GM19455 (cell line): Measurements from ENCODE around the gene TRIM3.

Experiments
- ATAC-seq: cut with Tn5 transposase; IDR thresholded peaks from one replicate; pipeline ENCODE4 v1.9.1; 2021; ENCODE audit not compliant: unreplicated experiment

Gene TRIM3

DNA sequence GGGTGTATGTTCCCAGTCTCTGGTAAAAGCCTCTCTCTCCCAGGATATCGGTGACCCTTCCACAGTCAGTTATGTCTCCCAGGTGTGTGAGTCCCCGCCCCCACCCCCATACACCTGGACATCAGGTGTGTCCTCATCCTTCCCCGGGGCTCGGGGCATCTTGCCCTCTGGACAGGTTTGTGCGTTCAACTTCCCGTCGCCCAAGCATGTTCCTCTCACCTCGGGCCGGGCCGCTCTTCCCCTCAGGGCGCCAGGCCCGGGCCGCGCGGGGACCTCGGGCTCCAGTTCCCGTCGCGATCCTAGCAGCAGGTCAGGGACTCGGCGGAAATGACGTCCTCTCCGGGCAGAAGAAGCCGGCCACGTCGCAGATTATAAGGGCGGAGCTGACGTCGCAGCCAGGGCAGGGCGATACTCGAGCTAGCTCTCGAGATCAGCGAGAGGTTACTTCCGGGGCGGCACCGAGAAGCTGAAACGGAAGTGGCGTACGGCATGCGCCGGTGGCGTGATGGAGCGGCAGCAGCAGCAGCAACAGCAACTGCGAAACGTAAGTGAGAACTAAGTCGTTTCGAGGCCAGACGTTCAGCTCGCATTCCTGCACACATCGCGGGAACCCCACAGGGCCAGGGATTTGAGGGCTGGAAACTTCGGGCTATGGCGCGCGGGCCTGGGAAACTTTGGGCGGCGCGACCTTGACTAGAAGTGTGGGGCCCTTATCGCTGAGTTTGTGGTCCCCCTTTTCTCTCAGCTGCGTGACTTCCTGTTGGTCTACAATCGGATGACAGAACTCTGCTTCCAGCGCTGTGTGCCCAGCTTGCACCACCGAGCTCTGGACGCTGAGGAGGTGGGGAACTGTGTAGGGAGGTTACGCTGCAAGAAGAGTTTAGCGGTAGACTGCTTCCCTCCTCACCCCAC is 7.5 kb upstream of the TRIM3 start, which contains the start of the genes ARFIP2 and TIMM10B:
Gene ARFIP2, minus strand, starts transcription at position 320 of the 912 bp plus-strand sequence. CDS start 910 bp downstream, outside the sequence.
Gene TIMM10B, plus strand, starts transcription at position 490 of the 912 bp plus-strand sequence. Its CDS starts 16 bp downstream, at position 506.
- ATAC-seq = peak; percentile 99

DNA sequence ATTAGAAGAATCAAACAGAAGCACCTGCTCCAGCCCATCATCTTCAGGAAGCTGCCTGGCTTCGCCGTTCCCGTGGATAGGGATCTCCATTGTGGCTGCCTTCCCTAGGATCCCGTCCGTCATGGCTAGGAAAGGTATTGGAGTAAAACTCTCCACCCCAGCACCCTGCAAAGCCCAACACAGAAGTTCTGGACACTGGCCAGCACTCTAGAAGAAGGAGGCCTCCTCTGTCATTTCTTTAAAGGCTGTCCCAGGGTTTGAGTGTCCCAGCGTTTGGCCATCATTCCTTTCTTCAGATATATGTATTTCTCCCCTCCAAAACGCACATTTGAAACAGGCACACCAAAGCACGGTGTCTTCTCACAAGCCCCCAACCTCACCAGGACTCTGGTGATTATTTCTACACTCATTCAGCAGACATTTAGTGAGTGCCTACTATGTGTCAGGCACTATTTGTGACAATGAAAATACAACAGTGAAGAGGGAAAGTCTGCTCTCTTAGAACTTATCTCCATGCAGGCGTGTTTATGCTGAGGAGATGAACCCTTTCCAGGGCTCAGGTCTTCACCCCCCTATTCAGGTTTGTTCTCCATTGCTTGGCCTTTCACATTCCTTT is 6.7 kb upstream of the TRIM3 start:
- no peak for ATAC-seq

- no peak for ATAC-seq
These were observed 2.8 kb upstream of the TRIM3 start for GRCh38 chr11:6476571-6476970.

DNA sequence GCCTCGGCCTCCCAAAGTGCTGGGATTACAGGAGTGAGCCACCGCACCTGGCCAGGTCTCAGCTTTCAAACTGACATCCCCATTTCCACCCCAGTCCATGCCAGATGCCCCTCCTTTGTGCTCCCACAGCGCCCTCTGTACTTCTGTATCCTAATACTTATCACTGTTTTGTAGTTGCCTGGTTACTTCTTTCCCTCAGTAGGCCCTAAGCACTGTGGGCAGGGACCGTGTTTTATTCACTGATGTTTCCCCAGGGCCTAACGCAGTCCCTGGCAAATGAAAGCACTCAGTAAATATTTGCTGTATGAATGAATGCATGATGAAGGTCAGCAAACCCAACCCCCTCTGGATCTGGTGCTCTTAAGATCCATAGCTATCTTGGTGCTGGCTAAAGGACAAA is 2.2 kb upstream of the TRIM3 start:
- no peak for ATAC-seq

- ATAC-seq = no peak
These were observed 1.2 kb upstream of the TRIM3 start for GRCh38 chr11:6474806-6475500.

DNA sequence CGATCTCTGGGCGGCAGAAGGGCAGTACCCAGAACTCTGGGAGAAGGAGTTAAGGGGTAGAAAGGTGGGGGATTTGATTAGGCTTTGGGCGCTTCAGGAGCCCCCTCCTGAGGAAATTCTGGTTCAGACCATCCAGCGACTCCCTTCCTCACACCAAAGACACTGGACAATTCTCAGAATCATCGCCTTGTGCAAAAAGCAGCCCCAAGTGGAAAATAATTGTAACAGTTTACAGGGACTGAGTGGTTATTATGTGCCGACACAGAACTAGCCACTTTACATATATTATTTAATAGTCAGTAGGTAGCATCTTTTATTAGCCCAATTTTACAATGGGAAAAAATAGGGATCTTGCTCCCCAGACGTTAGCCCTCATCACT is 662 bp upstream of the TRIM3 start:
- ATAC-seq = no peak

GRCh38 chr11:6472934-6473333 is 807 bp downstream of the TRIM3 start:
- no peak for ATAC-seq

DNA sequence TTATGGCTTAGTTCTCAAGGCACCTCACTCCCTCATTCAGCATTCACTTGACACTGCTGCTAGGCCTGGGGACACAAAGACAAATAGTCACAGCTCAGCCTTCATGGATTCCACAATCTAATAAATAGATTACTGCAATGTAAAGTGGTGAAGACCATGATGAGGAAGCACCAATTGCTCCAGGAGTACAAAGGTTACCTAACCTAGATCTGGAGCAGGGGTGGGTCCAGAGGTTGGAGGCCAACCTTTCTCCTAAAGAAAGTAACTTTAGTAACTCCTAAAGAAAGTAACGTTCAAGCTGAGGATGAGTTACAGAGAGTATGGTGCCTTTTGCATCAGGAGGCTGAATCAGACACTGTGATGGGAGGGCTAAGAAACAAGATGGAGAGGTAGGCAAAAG is 4.1 kb downstream of the TRIM3 start:
- ATAC-seq = no peak

DNA sequence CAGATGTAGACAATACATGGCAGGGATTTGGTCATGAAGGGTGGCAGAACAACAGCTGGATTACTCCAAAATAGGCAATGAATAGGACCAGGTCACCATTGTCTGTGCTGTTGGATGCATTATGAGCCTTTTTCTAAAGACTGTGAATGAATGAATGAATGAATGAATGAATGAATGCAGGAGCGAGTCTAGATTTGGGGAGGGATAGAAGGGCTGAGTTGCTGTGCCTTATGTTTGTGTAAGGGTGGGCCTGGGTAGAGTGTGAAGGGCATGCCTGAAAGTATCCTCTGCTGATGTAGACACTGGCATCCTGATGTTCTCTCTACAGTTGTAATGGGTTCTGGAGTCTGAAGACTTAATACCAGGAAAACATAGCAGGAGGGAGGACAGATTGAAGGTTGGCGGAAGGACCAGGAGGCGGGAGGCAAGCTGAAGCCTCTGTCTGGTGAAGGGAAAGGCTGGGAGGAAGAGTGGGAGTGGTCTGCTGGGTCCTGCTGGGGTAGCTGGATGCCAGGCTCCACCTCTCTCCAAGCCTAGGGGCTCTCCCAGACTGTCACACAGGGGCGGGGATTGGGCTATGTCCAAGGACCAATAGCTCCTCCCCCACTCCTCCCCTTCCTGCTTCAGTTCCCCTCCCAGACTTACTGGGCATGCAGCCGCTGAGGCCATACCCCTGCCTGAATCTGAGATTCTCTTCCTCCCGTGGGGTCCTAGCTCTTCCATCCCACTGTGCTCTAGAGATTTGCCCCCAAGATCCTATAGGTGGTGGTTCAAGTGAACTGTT is 4.8 kb downstream of the TRIM3 start:
- ATAC-seq = no peak

DNA sequence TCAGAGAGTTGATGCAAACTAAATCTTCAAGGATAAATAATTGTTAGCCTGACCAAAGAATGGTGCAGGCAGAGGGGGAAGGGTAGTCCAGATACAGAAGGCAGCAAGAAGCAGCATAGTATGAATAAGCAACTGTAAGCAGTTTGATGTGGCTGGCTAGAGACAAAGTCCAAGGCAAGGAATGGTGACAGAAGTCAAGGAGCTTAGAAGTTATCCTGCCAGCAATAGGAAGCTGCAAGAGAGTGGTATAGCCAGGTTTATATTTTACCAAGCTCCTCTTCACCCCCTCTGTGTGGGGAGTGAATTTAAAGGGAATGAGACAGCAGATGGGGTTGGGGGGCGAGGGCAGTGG is 14.7 kb downstream of the TRIM3 start:
- no peak for ATAC-seq

DNA sequence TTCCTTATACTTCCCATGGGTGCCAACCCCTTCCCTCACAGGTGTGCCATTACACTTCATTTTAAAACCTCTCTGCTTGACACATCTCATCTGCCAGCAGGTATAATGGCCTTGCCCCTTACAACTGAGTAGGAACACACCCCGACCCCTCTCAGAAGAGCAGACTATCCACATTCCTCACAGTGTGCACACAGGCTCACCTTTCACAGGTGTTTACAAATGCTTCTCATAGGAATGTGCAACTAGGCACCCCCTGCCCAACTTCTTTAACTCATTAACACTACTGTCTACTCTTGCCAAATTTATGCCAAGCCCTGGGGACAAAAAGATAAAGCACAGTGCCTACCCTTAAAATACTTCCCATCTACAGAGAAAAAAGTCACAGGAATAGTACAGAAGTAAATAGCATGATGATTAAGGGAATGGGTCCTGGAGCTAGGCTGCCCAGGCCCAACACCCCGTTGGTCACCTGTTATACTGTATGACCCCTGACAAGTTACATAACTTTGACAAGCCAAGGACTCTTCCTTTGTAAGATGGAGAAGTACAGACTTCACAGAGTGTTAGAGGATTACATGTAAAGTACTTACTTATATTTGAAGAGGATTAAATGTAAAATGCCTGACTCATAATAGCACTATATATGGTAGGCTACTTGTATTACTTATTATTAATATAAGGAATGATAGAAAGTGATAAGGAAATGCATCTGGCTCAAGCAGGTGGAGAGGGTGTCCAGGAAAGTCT is 15.2 kb downstream of the TRIM3 start:
- ATAC-seq = no peak

DNA sequence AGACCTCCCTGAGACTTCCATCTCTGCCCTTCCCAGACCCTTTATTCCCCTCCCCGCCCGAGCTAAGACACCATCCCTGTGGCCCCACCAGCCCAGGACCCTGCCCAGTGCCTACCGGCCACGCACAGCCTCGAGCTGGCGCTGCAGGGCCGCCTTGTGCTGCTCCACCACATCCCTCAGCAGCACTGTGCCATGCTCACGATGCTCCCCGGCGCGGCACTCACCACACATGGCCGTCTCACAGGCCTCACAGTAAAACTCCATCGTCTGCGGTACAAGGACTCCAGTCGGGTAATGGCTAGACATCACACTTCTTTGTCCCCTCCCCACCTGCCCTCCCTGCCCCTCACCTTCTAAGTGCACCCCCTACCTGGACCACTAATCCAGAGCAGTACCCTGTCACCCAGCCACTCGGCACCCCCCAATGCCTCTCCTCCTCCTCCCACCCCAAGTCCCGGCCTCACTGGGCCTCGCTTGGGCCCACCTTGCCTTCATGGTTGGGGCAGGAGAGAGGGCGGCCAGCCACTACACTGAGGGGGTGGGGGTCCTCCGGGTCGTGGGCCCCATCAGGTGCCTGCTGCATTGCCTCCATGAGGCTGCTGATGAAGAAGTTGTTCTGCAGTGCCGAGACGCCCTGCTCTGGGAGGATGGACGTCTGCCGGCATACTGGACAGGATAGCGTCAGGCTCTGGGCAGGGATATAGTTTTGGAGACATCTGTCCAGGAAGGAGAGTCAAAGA is 16.0 kb downstream of the TRIM3 start:
- ATAC-seq = no peak

GRCh38 chr11:6456361-6457073 is 17.2 kb downstream of the TRIM3 start:
- ATAC-seq = no peak

DNA sequence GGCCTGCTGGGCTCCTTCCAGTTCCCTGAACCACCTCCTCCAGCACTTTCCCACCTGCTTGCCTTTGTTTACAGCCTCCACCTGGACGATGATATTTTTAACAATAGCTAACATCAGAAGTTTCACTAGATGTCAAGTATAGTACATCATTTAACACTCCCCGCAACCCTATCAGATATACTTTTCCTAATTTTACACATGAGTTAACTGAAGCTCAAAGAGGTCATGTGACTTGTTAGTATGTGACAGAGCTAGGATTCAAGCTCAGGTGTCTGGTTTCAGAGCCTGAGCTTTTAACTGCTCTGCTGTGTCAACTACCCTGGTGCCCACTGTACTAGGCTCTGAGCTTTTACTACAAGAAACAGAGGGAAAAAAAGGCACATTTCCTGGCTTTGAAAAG is 18.7 kb downstream of the TRIM3 start:
- no peak for ATAC-seq

GRCh38 chr11:6453152-6453551 is 20.6 kb downstream of the TRIM3 start:
- no peak for ATAC-seq

DNA sequence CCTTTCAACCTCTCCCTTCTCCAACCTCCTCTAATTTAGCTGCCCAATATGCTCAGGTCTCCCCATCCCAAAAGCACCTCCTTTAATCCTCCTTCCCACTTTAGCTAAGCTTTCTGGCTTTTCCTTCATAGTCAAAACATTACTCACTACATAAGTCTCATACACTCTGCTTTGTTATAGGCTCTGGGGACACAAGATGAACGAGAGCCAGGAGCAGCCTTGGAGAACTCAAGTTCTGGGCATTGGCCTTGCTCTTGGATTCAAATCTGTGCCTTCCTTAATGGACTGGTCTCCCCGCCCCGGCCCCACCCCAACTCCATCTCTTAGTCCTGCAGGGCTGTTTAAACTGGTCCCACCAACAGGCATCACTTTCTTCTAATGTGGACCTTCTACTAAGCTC is 21.5 kb downstream of the TRIM3 start:
- ATAC-seq = no peak

- ATAC-seq = no peak
These were observed 25.2 kb downstream of the TRIM3 start for GRCh38 chr11:6448574-6448973.

DNA sequence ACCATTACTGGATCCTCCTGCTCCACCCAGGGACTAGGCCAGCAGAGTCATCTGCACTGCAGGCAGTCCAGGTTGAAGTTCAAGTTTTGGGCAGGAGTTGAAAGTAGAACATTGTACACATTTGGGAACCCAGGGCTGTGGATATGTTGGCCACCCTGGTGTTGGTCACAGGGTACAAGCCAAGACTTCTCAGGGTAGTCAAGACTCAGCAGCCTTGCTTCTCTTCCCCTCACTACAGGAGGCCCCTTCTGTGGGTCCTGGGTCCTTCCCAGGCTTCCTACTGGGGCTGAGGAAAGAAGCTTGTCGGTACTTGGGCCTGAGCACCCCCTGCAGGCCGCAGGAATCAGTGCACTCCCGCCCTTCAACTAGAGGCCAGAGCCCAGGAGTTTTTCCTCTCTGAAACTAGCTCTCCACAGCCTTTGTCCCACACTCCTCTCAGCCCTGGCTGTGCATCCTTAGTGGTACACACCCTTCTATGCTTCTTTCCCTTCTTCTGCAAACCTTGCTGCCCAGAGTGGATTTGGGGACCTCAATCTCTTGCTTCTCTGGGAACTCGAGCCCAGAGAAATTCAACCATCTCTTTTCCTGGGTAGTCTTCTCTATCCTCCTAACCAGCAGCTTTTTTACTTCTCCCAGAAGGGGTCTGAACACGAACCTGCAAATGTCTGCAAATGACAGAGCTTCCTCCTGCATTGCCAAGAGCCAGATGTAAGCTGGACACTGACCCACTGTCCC is 30.3 kb downstream of the TRIM3 start:
- peak; percentile 76 for ATAC-seq
